MM.1S (cell line): ENCODE results near the gene ASTN1.

Experiments
- DNase-seq: peaks from one replicate; pipeline ENCODE4 v3.0.0-alpha.2; 2015
- H2AFZ ChIP-seq: fragments of 300-600 bp; sonication (generic); 2 replicates; pipeline ENCODE4 v1.6.0; 2016; ENCODE audit warnings: antibody characterized with exemption, low read length
- H3F3A ChIP-seq: fragments of 300-600 bp; sonication (generic); 2 replicates; pipeline ENCODE4 v1.6.1; 2016; ENCODE audit warnings: mild to moderate bottlenecking, antibody characterized with exemption, low read length, moderate library complexity, mixed read lengths; ENCODE audit not compliant: insufficient read depth
- H3K27ac ChIP-seq: fragments of 300-600 bp; sonication (generic); 2 replicates; pipeline ENCODE4 v1.5.1; 2016; ENCODE audit warnings: mild to moderate bottlenecking, low read length
- H3K27me3 ChIP-seq: fragments of 300-600 bp; sonication (generic); replicated peaks from 2 replicates; pipeline ENCODE4 v1.6.0; 2016; ENCODE audit warnings: low read length; ENCODE audit not compliant: insufficient read depth
- H3K36me3 ChIP-seq: fragments of 300-600 bp; sonication (generic); replicated peaks from 2 replicates; pipeline ENCODE4 v1.6.1; 2016; ENCODE audit warnings: mild to moderate bottlenecking, low read length, mixed read lengths; ENCODE audit not compliant: insufficient read depth
- H3K4me1 ChIP-seq: fragments of 300-600 bp; sonication (generic); 2 replicates; pipeline ENCODE4 v1.6.1; 2016; ENCODE audit warnings: low read length, mixed read lengths
- H3K4me2 ChIP-seq: fragments of 300-600 bp; sonication (generic); 2 replicates; pipeline ENCODE4 v1.6.0; 2016; ENCODE audit warnings: low read depth, low read length
- H3K4me3 ChIP-seq: fragments of 300-600 bp; sonication (generic); 2 replicates; pipeline ENCODE4 v1.5.1; 2016; ENCODE audit warnings: low read length, mixed read lengths
- H3K79me2 ChIP-seq: fragments of 300-600 bp; sonication (generic); 2 replicates; pipeline ENCODE4 v1.6.1; 2016; ENCODE audit warnings: mixed run types, low read length, mixed read lengths
- H3K9ac ChIP-seq: fragments of 300-600 bp; sonication (generic); 2 replicates; pipeline ENCODE4 v1.6.1; 2016; ENCODE audit warnings: low read length, mixed read lengths
- H3K9me2 ChIP-seq: fragments of 300-600 bp; sonication (generic); replicated peaks from 2 replicates; pipeline ENCODE4 v1.6.1; 2016; ENCODE audit warnings: mild to moderate bottlenecking, low read length, mixed read lengths; ENCODE audit not compliant: insufficient read depth
- H3K9me3 ChIP-seq: fragments of 300-600 bp; sonication (generic); replicated peaks from 2 replicates; pipeline ENCODE4 v1.6.1; 2016; ENCODE audit warnings: mild to moderate bottlenecking, low read length, mixed read lengths; ENCODE audit not compliant: insufficient read depth
- H4K20me1 ChIP-seq: fragments of 300-600 bp; sonication (generic); 2 replicates; pipeline ENCODE4 v1.6.1; 2016; ENCODE audit warnings: mild to moderate bottlenecking, low read length, moderate library complexity, mixed read lengths; ENCODE audit not compliant: insufficient read depth
- CTCF ChIP-seq: fragments of 300-600 bp; sonication (generic); IDR thresholded peaks from 2 replicates; pipeline ENCODE4 v1.5.1; 2016; ENCODE audit warnings: antibody characterized with exemption, low read length, mixed read lengths
- EZH2 ChIP-seq: fragments of 300-600 bp; sonication (generic); optimal IDR thresholded peaks from 2 replicates; pipeline ENCODE3; 2017; ENCODE audit warnings: low read depth, mild to moderate bottlenecking, antibody characterized with exemption, low read length, mixed read lengths
- EZH2phosphoT487 ChIP-seq: fragments of 300-600 bp; sonication (generic); IDR thresholded peaks from 2 replicates; pipeline ENCODE4 v1.6.1; 2018; ENCODE audit warnings: antibody characterized with exemption, low read length

ASTN1 gene

GRCh38 chr1:177132141-177132540 is 32.4 kb downstream of the ASTN1 start:
- Histone ChIP-seq H3K4me1 (no peaks in the 10 kb centered on the region), H3K27ac (no peak overlapping the region), H4K20me1 (no peaks in the 10 kb centered on the region), H3K4me3 (no peak overlapping the region), H3K27me3 (no peaks in the 10 kb centered on the region), H3K4me2 (no peak overlapping the region), H3K36me3 (no peaks in the 10 kb centered on the region), H2AFZ (no peak overlapping the region), H3K9me3 (no peaks in the 10 kb centered on the region), H3K9ac (no peak overlapping the region), H3F3A (no peaks in the 10 kb centered on the region), H3K9me2 (no peaks in the 10 kb centered on the region), H3K79me2 (no peaks in the 10 kb centered on the region)
- DNase-seq: no peak
- TF ChIP-seq CTCF: no peak
- TF ChIP-seq EZH2: no peak
- no peak for TF ChIP-seq EZH2phosphoT487

DNA sequence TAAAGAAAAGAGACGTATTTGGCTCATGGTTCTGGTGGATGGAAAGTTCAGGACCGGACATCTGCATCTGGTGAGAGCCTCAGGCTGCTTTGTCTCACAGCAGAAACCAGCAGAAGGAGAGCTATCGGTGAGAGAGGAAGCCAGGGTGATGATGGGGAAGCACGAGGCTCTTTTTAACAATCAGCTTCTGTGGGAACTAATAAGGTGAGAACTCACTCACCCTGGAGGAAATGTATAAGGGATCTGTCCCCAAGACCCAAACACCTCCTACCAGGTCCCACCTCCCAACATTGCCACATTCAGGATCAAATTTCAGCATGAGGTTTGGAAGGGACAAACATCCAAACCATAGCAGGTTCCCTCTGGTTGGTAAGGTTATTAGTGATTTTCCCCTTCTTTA is 32.8 kb downstream of the ASTN1 start:
- Histone ChIP-seq H3K79me2 (no peaks in the 10 kb centered on the region), H3K27ac (no peak overlapping the region), H3F3A (no peaks in the 10 kb centered on the region), H2AFZ (no peak overlapping the region), H3K4me2 (no peak overlapping the region), H4K20me1 (no peaks in the 10 kb centered on the region), H3K9me2 (no peaks in the 10 kb centered on the region), H3K4me1 (no peaks in the 10 kb centered on the region), H3K27me3 (no peaks in the 10 kb centered on the region), H3K4me3 (no peak overlapping the region), H3K36me3 (no peaks in the 10 kb centered on the region), H3K9ac (no peak overlapping the region), H3K9me3 (no peaks in the 10 kb centered on the region)
- no peak for DNase-seq
- no peak for TF ChIP-seq CTCF
- TF ChIP-seq EZH2: no peak
- no peak for TF ChIP-seq EZH2phosphoT487

GRCh38 chr1:177130451-177130945 is 34.0 kb downstream of the ASTN1 start:
- no peak for DNase-seq
- no peak overlapping the region for H3K4me3 ChIP-seq
- no peaks in the 10 kb centered on the region for H3K36me3 ChIP-seq
- H3K4me2 ChIP-seq: no peak overlapping the region
- H4K20me1 ChIP-seq: no peaks in the 10 kb centered on the region
- H3K9me3 ChIP-seq: no peaks in the 10 kb centered on the region
- no peaks in the 10 kb centered on the region for H3K9me2 ChIP-seq
- H3F3A ChIP-seq: no peaks in the 10 kb centered on the region
- H3K9ac ChIP-seq: no peak overlapping the region
- TF ChIP-seq EZH2phosphoT487 (no peak), CTCF (no peak), EZH2 (no peak)
- H3K27me3 ChIP-seq: no peaks in the 10 kb centered on the region
- no peaks in the 10 kb centered on the region for H3K4me1 ChIP-seq
- H3K27ac ChIP-seq: no peak overlapping the region
- no peak overlapping the region for H2AFZ ChIP-seq
- no peaks in the 10 kb centered on the region for H3K79me2 ChIP-seq
